Spleen (tissue), 7 donors: ENCODE data around the gene DMD.
"Not testable (repeated sequence)": the region's sequence is repeated elsewhere in the genome, so short reads cannot be mapped to it uniquely, and the experiment has no call there.

ENCODE experiments used
- POLR2A ChIP-seq, 3 donors: fragments of 450-650 bp; IDR thresholded peaks; one replicate each; pipeline ENCODE4 v1.5.1; 2017; ENCODE audit warnings: antibody characterized with exemption in 3 of 3, mild to moderate bottlenecking in 1 of 3
- POLR2AphosphoS5 ChIP-seq, 3 donors: sonication (generic); formaldehyde crosslinking; IDR thresholded peaks; one replicate each; pipeline ENCODE4 v1.5.1; 2017; ENCODE audit warnings: antibody characterized with exemption in 3 of 3
- TF ChIP-seq, protein P1 (sequence below), 11 experiments: fragments of 200-600 bp in 7 of 11; fragments of 450-650 bp in 4 of 11; sonication (generic) in 4 of 11; IDR thresholded peaks in 8 of 11; conservative IDR thresholded peaks in 3 of 11; 1 replicate in 7 of 11; 2 replicates in 4 of 11; pipeline versions ENCODE4 v1.4.0 to v1.8.0; 2016 to 2021; ENCODE audit warnings: antibody characterized with exemption in 11 of 11, inconsistent platforms in 4 of 11, mild to moderate bottlenecking in 1 of 11
- donor health status: DM: no; HTN: no; CAD: no; lungs with moderate emphysema.
- donor health status: DM: no; HTN: no; CAD: no.
- donor health status: DM: no; HTN: no; CAD: no.

GRCh38 chrX:31583892-31584291, 1627.5 kb downstream of the DMD start:
- not testable (repeated sequence) for TF ChIP-seq POLR2AphosphoS5, POLR2A (IDR thresholded peaks at IDR 0.05)
- TF ChIP-seq, protein P1, sequence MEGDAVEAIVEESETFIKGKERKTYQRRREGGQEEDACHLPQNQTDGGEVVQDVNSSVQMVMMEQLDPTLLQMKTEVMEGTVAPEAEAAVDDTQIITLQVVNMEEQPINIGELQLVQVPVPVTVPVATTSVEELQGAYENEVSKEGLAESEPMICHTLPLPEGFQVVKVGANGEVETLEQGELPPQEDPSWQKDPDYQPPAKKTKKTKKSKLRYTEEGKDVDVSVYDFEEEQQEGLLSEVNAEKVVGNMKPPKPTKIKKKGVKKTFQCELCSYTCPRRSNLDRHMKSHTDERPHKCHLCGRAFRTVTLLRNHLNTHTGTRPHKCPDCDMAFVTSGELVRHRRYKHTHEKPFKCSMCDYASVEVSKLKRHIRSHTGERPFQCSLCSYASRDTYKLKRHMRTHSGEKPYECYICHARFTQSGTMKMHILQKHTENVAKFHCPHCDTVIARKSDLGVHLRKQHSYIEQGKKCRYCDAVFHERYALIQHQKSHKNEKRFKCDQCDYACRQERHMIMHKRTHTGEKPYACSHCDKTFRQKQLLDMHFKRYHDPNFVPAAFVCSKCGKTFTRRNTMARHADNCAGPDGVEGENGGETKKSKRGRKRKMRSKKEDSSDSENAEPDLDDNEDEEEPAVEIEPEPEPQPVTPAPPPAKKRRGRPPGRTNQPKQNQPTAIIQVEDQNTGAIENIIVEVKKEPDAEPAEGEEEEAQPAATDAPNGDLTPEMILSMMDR (IDR thresholded peaks at IDR 0.05 in 8 of 11, conservative IDR thresholded peaks at IDR 0.05 in 3 of 11) = not testable (repeated sequence)
